ENCODE data around the gene RPS15. TPM values are rescaled to one million over a fixed set of nuclear protein-coding genes. Genes with fewer than 3 reads are reported as not detected.

Gene RPS15
- total RNA-seq, 1 donor from 2014 or later: 854 TPM

DNA sequence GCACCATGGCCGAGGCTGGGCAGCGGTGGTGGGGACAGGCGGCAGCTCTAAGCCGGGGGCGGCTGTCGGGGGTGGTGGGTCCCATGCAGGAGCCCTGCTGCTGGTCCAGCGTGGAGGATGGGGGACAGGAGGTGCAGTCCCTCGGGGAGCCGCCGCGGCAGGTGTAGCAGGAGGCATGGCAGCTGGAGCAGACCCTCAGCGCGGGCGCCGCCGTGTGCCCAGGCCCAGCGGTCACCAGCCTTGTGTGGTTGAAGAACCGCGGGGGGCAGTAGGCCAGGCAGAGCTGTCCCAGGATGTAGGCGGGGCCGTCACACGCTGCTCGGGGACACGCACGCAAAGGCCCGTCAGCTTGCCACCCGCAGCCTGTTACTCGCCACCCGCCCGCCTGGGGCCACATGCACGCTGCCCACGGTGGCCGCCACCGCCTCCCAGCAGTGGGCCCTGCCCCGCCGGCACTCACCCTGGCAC is 43.7 kb downstream of the RPS15 start:
- Histone ChIP-seq H3K36me3 (no peaks in the 10 kb centered on the region), H3K4me3 (no peak overlapping the region), H3K4me1 (peaks cover 15% of the 10 kb centered on the region), H3K27ac (no peak overlapping the region), H3K27me3 (ENCODE audit: low read depth) (no peaks in the 10 kb centered on the region), H3K9me3 (no peaks in the 10 kb centered on the region)
- DNase-seq (peak; percentile 48), ATAC-seq (no peak)
- intact Hi-C loops (cut with DNase I): no loop called here
- TF ChIP-seq, protein P1, sequence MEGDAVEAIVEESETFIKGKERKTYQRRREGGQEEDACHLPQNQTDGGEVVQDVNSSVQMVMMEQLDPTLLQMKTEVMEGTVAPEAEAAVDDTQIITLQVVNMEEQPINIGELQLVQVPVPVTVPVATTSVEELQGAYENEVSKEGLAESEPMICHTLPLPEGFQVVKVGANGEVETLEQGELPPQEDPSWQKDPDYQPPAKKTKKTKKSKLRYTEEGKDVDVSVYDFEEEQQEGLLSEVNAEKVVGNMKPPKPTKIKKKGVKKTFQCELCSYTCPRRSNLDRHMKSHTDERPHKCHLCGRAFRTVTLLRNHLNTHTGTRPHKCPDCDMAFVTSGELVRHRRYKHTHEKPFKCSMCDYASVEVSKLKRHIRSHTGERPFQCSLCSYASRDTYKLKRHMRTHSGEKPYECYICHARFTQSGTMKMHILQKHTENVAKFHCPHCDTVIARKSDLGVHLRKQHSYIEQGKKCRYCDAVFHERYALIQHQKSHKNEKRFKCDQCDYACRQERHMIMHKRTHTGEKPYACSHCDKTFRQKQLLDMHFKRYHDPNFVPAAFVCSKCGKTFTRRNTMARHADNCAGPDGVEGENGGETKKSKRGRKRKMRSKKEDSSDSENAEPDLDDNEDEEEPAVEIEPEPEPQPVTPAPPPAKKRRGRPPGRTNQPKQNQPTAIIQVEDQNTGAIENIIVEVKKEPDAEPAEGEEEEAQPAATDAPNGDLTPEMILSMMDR (IDR thresholded peaks at IDR 0.05): no peak

DNA sequence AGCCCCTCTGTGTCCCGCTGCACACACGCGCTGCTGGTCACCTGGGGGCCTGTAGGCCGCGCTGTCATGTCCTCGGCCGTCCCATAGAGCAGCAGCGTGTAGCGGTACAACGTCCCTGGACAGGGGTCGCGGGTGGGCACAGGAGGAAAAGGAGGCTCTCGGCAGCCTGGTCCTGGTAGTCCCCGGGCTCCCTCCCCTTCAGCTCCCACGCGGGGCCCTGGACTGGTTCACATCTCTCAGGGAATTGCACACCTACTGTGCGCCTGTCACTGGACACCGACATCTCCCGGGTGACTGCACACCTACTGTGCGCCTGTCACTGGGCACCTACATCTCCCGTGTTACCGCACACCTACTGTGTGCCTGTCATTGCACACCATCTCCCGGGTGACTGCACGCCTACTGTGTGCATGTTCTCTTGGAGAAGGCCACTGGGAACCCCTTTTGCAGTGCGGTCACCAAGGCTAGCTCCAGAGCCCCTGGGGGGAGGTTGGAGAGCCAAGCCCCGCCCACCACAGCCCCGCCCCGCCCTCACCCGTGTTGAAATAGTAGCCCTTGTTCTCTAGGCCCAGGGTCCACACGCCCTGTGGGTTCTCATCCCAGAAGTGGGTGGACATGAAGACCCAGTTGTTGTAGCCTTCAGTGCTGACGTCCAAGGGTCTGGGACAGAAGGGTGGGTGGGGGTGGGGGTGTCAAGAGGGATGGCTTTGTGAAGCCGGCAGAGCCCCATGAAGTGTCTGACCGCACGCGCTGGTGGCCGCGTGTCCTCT is 44.4 kb downstream of the RPS15 start:
- peak; percentile 45 for DNase-seq
- intact Hi-C loops (cut with DNase I): no loop called here
- TF ChIP-seq, protein P1 (IDR thresholded peaks at IDR 0.05): no peak

DNA sequence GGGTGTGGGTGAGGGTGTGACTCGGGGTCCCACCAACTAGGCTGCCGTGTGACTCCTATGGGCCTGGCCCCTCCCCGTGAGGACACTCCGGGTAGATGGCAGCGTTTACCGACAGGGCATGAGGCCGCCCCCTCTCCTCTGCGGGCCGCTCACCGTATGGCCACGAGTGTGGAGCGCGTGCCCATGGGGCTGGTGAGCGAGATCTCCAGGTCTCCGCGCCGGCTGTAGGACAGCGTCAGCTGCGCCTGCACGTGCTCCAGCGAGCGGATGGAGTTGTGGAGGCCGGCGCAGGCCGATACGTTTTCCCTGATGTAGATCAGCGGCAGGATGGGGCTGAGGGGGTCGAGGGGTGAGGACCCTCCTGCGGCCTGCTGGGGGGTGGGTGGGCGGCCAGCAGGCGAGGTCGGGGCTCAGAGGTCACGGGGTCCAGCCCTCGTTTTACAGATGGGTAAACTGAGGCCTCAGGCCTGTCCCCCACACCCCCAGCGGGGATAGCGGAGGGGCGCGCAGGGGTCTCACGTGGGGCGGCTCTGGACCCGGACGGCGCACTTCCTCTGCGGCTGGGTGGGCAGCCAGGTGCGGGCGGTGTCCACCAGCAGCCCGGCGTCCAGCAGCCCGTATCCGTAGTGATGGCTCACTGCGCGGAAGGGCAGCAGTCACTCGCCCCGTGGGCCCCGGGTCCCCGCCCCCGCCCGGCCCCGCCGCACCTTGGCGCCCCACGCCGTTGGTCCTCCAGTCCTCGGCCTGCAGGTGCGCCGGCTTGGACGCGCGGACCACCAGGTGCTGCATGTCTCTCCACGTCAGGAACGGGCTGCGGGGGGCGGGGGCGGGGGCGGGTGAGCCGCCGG is 45.2 kb downstream of the RPS15 start:
- Histone ChIP-seq H3K36me3 (no peaks in the 10 kb centered on the region), H3K9me3 (no peaks in the 10 kb centered on the region), H3K4me1 (peaks cover 5% of the 10 kb centered on the region), H3K27me3 (ENCODE audit: low read depth) (no peaks in the 10 kb centered on the region), H3K27ac (no peak overlapping the region), H3K4me3 (no peak overlapping the region)
- TF ChIP-seq, protein P1 (IDR thresholded peaks at IDR 0.05): no peak
- ATAC-seq (no peak), DNase-seq (peak; percentile 46)
- intact Hi-C loops (cut with DNase I): no loop called here

More for the DNA sequence above, 44.4 kb downstream of the RPS15 start:
- Histone ChIP-seq H3K27me3 (ENCODE audit: low read depth) (no peaks in the 10 kb centered on the region), H3K4me3 (no peak overlapping the region), H3K9me3 (no peaks in the 10 kb centered on the region), H3K4me1 (peaks cover 13% of the 10 kb centered on the region), H3K27ac (no peak overlapping the region), H3K36me3 (no peaks in the 10 kb centered on the region)
- no peak for ATAC-seq

DNA sequence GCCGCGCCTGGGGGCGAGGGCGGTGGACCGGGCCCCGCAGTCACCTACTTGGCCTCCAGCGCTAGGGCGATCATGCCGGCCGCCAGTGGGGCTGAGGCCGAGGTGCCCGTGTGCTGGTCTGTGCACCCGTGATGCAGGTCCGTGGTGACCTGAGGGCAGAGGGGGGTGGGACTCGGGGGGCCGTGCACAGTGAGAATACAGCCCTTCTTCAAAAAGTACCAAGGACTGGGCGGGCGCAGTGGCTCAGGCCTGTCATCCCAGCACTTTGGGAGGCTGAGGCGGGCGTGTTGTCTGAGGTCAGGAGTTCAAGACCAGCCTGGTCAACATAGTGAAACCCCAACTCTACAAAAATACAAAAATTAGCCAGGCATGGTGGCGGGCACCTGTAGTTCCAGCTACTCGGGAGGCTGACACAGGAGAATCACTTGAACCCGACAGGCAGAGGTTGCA is 45.8 kb downstream of the RPS15 start:
- Histone ChIP-seq H3K9me3 (no peaks in the 10 kb centered on the region), H3K4me1 (peaks cover 4% of the 10 kb centered on the region), H3K27ac (no peak overlapping the region), H3K27me3 (ENCODE audit: low read depth) (no peaks in the 10 kb centered on the region), H3K4me3 (no peak overlapping the region), H3K36me3 (no peaks in the 10 kb centered on the region)
- intact Hi-C loops (cut with DNase I): no loop called here
- ATAC-seq (no peak), DNase-seq (no peak)
- TF ChIP-seq, protein P1 (IDR thresholded peaks at IDR 0.05): no peak

DNA sequence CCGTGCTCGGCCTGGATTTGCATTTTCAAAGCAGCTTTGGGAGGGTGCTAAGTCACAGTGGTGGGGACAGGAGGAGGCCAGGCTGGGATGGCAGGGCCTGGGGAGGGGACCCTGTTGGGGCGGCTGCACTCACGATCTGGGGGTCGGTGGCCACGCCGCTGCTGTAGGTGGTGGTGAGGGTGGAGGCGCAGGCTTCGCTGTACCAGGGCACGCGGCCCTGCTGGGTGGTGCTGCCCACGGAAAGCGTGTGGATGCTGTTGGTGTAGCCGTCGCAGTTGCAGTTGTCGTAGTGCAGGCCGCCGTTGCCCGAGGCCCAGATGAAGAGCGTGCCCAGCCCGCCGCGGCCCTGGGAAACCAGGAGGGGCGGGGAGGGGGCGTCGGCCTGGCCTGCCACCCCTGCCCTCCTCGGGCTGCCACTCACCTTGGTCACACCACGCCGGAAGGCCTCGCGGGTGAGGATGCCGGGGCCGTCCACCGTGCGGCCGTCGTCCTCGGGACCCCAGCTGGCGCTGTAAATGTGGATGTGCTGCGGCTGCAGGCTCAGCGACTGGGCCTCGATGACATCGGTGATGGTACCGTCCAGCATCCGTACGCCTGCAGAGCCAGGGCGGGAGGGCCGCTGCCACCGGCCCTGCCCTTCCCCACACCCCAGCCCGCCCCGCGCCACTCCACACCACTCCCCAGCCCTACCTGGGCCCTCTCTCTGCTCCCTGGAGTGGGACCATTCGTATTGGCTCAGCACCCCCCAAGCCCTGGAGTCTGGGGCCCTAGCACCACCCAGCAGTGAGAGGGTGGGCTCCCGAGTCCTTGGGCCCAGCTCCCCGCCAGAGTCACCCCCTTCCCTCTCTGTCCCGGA is 48.8 kb downstream of the RPS15 start:
- H3K27me3 ChIP-seq (ENCODE audit: low read depth): peaks cover 7% of the 10 kb centered on the region
- ATAC-seq: no peak
- H3K36me3 ChIP-seq: no peaks in the 10 kb centered on the region
- no peaks in the 10 kb centered on the region for H3K9me3 ChIP-seq
- peaks cover 16% of the 10 kb centered on the region for H3K4me1 ChIP-seq
- DNase-seq: no peak
- intact Hi-C loops (cut with DNase I): no loop called here
- TF ChIP-seq, protein P1 (IDR thresholded peaks at IDR 0.05): no peak
- H3K4me3 ChIP-seq: no peak overlapping the region
- H3K27ac ChIP-seq: no peak overlapping the region

Data from lower lobe of right lung (tissue), 2 donors.